AG09319 (cell line): ENCODE measurements around the gene RAI14.

ENCODE experiments used
- DNase-seq: peaks from one replicate; pipeline ENCODE4 v3.0.0-alpha.2; 2010; ENCODE audit warnings: low read depth; ENCODE audit errors: extremely low read depth
- TF ChIP-seq, protein P1 (sequence below): IDR thresholded peaks from 2 replicates; pipeline ENCODE4 v1.5.1; 2011; ENCODE audit warnings: low read depth, mild to moderate bottlenecking, inconsistent platforms, low read length, moderate library complexity

The RAI14 gene

DNA sequence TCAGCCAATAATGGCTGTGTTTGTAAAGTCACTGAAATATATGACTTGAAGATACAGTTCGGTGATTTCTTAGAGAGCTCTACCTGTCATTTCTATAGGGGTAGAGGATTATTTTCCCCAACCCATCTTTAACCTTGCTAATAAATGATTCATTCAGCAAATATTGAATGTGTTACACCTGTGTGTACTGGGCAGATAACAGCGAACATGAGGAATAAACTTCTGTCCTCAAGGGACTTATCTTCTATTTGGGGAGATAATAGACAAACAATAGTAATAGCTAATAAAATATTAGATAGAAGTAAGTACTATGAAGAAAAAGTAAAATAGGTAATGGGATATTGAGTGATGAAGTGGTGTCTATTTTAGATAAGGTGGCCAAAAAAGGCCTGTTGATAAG is 192.1 kb downstream of the RAI14 start:
- DNase-seq, result no peak
- TF ChIP-seq, protein P1, sequence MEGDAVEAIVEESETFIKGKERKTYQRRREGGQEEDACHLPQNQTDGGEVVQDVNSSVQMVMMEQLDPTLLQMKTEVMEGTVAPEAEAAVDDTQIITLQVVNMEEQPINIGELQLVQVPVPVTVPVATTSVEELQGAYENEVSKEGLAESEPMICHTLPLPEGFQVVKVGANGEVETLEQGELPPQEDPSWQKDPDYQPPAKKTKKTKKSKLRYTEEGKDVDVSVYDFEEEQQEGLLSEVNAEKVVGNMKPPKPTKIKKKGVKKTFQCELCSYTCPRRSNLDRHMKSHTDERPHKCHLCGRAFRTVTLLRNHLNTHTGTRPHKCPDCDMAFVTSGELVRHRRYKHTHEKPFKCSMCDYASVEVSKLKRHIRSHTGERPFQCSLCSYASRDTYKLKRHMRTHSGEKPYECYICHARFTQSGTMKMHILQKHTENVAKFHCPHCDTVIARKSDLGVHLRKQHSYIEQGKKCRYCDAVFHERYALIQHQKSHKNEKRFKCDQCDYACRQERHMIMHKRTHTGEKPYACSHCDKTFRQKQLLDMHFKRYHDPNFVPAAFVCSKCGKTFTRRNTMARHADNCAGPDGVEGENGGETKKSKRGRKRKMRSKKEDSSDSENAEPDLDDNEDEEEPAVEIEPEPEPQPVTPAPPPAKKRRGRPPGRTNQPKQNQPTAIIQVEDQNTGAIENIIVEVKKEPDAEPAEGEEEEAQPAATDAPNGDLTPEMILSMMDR, result no peak

DNA sequence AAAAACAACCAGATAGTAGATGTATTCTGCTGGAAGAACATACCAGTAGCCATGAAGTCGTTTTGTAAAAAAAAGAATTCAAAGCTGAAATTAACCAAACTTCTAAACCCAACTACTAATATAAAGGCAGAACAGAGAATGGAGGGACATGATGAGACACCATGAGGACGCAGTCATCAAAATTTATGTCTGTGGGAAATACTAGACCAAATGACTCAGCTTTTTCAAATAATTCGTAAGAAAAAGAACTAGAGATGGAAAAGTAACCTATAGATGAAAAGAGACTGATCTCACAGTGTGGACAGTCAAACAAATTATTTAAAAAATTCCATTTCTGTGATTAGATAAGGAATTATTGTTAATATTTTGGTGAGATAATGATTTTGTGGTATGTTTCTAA is 193.1 kb downstream of the RAI14 start:
- no peak for DNase-seq
- TF ChIP-seq, protein P1, result no peak

DNA sequence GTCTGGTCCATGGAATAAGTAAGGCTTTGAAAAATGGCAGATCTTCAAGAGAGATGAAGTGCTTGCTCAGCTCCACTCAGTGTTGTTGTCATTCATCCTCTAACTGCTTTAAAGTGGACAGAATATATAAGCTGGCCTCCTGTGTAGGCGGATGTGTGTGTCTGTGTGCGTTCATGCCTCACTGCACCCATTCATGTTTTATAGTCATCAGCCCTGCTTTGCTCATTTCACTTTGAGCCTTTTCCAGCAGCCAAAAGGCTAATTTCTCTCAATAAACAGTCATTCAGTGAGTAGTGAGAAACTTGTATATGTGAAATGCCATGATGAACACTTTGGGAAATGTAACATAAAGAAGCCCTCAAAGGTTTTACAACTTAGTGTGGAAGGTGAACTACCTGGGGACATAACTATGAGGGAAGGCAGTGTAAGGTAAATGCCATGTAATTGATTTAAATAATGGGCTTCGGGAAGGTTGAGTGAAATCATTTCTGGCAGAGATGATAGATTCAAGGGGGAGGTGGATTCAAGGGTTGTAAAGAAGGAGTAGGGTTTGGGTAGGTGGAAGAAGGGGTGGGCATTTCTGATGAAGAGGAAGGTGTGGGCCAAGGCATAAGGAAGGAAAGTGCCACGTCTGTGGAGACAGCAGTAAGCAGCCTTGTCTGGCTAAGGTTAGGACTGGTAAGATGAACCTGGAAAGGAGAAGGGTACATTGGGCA is 198.5 kb downstream of the RAI14 start:
- TF ChIP-seq, protein P1, result no peak
- no peak for DNase-seq

DNA sequence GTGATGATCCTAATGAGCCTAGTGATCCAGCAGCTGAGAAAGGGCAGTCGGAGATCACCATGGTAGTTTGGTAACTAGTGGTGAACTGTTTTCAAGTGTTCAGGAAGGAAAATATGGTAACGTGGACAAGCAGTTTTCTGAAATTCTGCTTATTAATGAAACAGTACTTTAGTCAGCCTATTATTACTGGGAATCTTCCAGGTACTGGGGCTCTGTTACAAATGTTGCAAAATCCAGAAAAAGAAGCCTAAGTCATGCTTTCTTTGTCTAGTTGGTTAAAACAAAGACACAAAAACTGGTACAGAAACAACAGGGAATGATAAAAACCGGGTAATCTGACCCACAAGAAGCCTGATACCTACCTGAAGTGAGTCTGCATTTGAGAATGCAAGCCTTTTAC is 201.0 kb downstream of the RAI14 start:
- TF ChIP-seq, protein P1, result no peak
- DNase-seq, result no peak

DNA sequence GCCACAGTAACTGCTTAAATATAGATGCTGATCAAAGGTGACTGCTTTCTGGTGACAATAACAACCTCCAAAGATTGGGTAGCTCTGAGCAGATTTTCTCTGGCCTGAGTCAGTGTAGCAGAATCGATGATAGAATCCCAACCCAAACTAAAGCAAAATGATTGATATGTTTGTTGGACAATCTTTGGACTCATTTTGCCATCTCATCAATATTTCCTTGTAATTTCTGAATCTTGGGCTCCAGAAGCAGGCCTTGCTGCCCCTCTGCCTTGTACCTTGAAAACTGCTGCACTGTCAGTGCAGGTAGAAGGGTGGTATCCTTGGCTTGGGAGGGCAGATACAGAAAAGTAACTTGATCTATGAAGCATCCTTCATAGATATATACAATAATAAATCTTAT is 201.8 kb downstream of the RAI14 start:
- TF ChIP-seq, protein P1, result no peak
- DNase-seq, result no peak

DNA sequence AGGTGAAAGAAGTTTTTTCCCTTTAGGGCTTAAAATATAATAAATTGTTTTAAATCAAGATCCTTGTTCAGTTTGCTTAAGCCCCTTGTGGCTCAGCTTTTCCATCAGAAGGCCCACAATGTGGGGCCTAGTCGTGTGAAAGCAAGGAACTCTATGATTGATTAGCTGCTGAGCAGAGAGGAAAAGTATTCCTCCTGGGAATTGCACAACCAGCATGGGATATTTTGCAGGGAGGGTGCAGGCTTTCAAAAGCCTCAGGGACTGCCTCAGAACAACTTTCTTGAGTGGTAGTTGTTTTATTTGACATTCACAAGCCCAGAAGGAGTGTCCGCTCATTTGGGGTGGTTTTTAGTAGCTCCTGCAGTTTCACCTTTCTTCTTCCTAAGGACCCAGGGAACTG is 202.7 kb downstream of the RAI14 start:
- TF ChIP-seq, protein P1, result no peak
- DNase-seq, result no peak

DNA sequence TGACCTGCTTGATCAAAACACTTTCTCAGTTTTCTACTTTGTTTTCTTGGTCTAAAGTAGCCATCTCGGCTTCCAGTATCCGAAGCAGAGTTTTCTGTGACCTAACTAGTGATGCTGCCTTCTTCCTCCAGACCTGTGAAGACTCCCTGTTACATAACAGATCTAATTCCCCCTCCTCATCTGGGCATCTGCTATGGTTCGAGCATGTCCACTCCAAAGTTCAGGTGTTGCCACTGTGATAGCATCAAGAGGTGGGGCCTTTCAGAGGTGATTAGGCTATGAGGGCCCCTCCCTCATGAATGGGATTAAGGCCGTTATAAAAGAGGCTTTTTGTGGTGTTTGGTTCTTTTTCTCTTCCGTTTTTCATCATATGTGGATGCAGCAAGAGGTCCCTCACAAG is 203.1 kb downstream of the RAI14 start:
- TF ChIP-seq, protein P1, result no peak
- no peak for DNase-seq
